OCI-LY3 (cell line): ENCODE results near the gene TNFRSF8.
A peak's percentile ranks its signal among the peaks of the same experiment; 100 is the strongest.

Experiments
- H2AFZ ChIP-seq: fragments of 200-600, 300-600 bp; shearing (Covaris generic); 2 replicates; pipeline ENCODE4 v1.6.0; 2014; ENCODE audit warnings: antibody characterized with exemption, low read depth, low read length
- H3K27ac ChIP-seq: fragments of 200-600, 300-600 bp; sonication (generic); 2 replicates; pipeline ENCODE4 v1.5.1; 2014; ENCODE audit warnings: mild to moderate bottlenecking, low read length, moderate library complexity, mixed read lengths
- H3K27me3 ChIP-seq: fragments of 200-600, 300-600 bp; sonication (generic); 2 replicates; pipeline ENCODE4 v1.6.1; 2014; ENCODE audit warnings: low read depth, low read length, mixed read lengths
- H3K36me3 ChIP-seq: fragments of 200-600, 300-600 bp; sonication (generic); replicated peaks from 2 replicates; pipeline ENCODE3; 2014; ENCODE audit warnings: low read depth, low read length, mixed read lengths
- H3K4me1 ChIP-seq: fragments of 300-600, 200-600 bp; sonication (generic); 2 replicates; pipeline ENCODE4 v1.6.1; 2014; ENCODE audit warnings: low read length, mixed read lengths
- H3K4me2 ChIP-seq: fragments of 200-600, 300-600 bp; sonication (generic); 2 replicates; pipeline ENCODE4 v1.6.1; 2014; ENCODE audit warnings: low read length, mixed read lengths
- H3K4me3 ChIP-seq: fragments of 300-600, 200-600 bp; sonication (generic); 2 replicates; pipeline ENCODE4 v1.5.1; 2014; ENCODE audit warnings: antibody characterized with exemption, mild to moderate bottlenecking, low read length, moderate library complexity
- H3K79me2 ChIP-seq: fragments of 300-600, 200-600 bp; shearing (Covaris generic); 2 replicates; pipeline ENCODE4 v1.6.1; 2014; ENCODE audit warnings: mild to moderate bottlenecking, low read length, mixed read lengths
- H3K9ac ChIP-seq: fragments of 300-600, 200-600 bp; shearing (Covaris generic); 2 replicates; pipeline ENCODE4 v1.6.0; 2014; ENCODE audit warnings: mild to moderate bottlenecking, low read length, moderate library complexity
- H3K9me3 ChIP-seq: fragments of 200-600, 300-600 bp; shearing (Covaris generic); 2 replicates; pipeline ENCODE4 v1.6.1; 2014; ENCODE audit warnings: low read length, mixed read lengths; ENCODE audit not compliant: insufficient read depth
- H4K20me1 ChIP-seq: fragments of 200-600, 300-600 bp; sonication (generic); 2 replicates; pipeline ENCODE4 v1.6.1; 2016; ENCODE audit warnings: low read length, mixed read lengths; ENCODE audit not compliant: insufficient read depth
- EZH2phosphoT487 ChIP-seq: fragments of 200-600 bp; shearing (Covaris generic); IDR thresholded peaks from 2 replicates; pipeline ENCODE4 v1.6.1; 2018; ENCODE audit warnings: antibody characterized with exemption, mixed run types, low read depth
- TF ChIP-seq, protein P1 (sequence below): fragments of 200-600, 300-600 bp; sonication (generic); IDR thresholded peaks from 2 replicates; pipeline ENCODE4 v1.5.1; 2014; ENCODE audit warnings: antibody characterized with exemption, low read length, low read depth

Gene TNFRSF8

DNA sequence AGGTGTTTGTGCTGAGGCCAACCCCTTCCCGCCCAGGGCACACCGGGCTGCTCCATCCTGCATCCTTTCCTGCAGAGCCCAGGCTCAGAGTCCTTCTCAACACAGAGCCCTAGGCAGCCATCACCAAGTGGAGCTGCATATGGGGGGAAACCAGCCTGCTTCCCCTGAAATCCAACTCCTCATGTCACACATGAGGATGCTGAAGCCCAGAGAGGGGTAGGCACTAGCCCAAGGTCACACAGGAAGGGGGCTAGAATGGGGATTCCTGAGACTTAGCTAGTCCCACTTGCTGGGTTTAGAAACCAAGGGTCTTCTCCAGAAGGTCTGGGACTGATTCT lies 98.2 kb downstream of the TNFRSF8 start:
- Histone ChIP-seq H3K27me3 (no peaks in the 10 kb centered on the region), H3K4me1 (peaks cover 98% of the 10 kb centered on the region), H4K20me1 (no peaks in the 10 kb centered on the region), H3K36me3 (no peaks in the 10 kb centered on the region), H3K4me3 (peak overlapping the region; percentile 21; the same call in 1 of the 2 replicates), H3K4me2 (peak overlapping the region; percentile 82), H3K79me2 (no peaks in the 10 kb centered on the region), H3K27ac (peak overlapping the region; percentile 98), H2AFZ (no peak overlapping the region), H3K9ac (peak overlapping the region; percentile 78), H3K9me3 (no peaks in the 10 kb centered on the region)
- TF ChIP-seq EZH2phosphoT487: no peak
- TF ChIP-seq, protein P1, sequence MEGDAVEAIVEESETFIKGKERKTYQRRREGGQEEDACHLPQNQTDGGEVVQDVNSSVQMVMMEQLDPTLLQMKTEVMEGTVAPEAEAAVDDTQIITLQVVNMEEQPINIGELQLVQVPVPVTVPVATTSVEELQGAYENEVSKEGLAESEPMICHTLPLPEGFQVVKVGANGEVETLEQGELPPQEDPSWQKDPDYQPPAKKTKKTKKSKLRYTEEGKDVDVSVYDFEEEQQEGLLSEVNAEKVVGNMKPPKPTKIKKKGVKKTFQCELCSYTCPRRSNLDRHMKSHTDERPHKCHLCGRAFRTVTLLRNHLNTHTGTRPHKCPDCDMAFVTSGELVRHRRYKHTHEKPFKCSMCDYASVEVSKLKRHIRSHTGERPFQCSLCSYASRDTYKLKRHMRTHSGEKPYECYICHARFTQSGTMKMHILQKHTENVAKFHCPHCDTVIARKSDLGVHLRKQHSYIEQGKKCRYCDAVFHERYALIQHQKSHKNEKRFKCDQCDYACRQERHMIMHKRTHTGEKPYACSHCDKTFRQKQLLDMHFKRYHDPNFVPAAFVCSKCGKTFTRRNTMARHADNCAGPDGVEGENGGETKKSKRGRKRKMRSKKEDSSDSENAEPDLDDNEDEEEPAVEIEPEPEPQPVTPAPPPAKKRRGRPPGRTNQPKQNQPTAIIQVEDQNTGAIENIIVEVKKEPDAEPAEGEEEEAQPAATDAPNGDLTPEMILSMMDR: no peak

DNA sequence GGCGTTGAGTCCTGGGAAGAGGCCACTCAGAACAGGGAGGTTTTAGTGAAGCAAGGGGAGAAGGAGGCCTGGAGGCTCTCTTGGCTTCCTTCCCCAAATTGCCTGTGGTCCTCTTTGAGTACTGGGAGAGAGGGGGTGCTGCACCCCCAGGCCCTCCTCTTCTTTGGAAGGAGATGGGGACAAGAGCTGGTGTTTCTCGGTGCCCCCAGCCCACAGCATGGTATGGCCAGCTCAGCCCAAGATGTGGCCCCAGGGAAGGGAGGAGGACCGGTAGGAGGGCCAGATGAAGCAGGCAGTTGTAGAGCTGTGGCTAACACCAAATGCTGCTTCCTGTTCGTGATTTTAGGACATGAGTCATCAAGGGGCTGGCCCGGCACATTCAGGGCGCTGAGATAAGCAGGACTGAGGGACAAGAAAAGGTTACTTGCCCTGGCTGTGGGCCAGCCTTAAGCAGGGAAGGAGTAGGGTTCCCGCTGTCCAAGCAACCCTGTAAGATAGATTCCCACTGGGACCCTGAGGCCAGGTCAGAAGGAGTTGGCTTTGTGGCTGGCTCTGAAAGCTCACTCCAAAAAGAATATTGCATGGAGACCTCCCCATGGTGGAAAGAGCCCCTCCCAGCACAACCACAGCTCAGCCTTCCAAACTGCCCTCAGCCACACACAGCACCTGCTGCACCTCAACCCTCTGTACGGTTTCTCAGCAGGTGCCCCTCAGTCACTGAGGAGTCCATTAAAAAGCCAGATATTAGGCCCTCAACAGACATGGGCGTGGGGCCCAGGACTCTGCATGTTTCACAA lies 98.8 kb downstream of the TNFRSF8 start:
- Histone ChIP-seq H3K79me2 (peaks cover 4% of the 10 kb centered on the region), H3K27me3 (no peaks in the 10 kb centered on the region), H3K4me2 (peak overlapping the region; percentile 82), H3K4me3 (peak overlapping the region; percentile 42), H2AFZ (no peak overlapping the region), H3K9ac (peak overlapping the region; percentile 78), H3K27ac (peak overlapping the region; percentile 98), H3K9me3 (no peaks in the 10 kb centered on the region), H4K20me1 (no peaks in the 10 kb centered on the region), H3K4me1 (peaks cover 92% of the 10 kb centered on the region), H3K36me3 (no peaks in the 10 kb centered on the region)
- TF ChIP-seq, protein P1: no peak
- TF ChIP-seq EZH2phosphoT487: no peak

DNA sequence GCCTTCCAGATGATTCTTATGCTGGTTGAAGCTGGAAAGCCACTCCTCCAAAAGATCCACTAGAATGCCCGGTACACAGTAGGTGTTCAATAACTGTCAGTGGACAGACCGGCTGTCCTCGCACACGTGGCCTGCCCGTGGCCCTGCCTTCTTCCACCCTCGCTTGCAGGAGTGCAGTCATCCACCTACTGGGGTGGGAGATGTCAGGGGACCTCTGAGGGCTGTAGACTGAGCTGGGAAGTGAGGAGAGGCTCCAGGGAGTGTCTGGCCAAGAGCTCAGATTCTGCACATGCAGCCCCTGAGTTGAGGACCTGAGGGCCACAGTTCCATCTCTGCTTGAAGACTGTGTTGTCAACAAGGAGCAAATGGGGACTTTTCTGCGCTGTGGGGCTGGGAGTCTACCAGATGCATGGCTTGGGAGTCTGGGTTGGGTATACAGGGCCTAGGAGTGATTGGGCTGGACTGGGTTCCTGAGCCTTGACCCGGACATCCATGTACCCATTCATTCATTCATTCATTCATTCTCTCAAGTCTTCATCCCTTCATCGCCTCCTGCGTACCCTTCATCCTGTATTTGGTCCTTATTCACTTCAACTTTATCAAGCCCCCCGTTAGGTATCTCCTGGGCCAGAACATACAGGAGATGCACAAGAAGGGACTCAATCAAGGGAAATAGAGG lies 99.5 kb downstream of the TNFRSF8 start:
- Histone ChIP-seq H3K9me3 (no peaks in the 10 kb centered on the region), H3K4me3 (peak overlapping the region; percentile 42; the same call in 1 of the 2 replicates), H4K20me1 (peaks cover 2% of the 10 kb centered on the region; the same call in 1 of the 2 replicates), H3K79me2 (peaks cover 11% of the 10 kb centered on the region), H3K27ac (peak overlapping the region; percentile 98), H3K27me3 (no peaks in the 10 kb centered on the region), H3K9ac (peak overlapping the region; percentile 78), H3K4me1 (peaks cover 86% of the 10 kb centered on the region), H3K36me3 (no peaks in the 10 kb centered on the region), H3K4me2 (peak overlapping the region; percentile 82), H2AFZ (no peak overlapping the region)
- TF ChIP-seq, protein P1: no peak

DNA sequence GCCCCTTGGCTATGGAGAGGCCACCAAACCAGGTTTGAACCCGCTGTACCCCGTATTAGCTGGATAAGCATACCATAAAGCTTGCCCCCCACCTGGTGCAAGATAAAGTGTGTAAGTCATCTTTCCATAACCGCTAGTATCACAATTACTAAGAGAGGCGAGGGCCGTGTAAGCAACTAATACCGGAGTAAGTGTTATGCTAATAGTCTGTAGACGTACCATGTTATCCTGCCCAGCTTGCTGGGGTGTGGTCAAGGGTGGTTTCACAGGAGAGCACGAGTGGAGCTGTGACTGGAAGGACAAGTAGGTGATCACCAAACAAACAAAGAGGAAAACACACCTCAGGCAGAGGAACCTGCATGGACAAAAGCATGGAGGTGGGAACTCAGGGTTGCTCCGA lies 100.1 kb downstream of the TNFRSF8 start:
- peak overlapping the region; percentile 78 for H3K9ac ChIP-seq

More for the DNA sequence above, 100.1 kb downstream of the TNFRSF8 start:
- Histone ChIP-seq H3K4me1 (peaks cover 83% of the 10 kb centered on the region), H3K27ac (peak overlapping the region; percentile 98), H3K27me3 (no peaks in the 10 kb centered on the region), H3K36me3 (peaks cover 5% of the 10 kb centered on the region), H3K4me2 (peak overlapping the region; percentile 82), H2AFZ (no peak overlapping the region), H4K20me1 (peaks cover 8% of the 10 kb centered on the region), H3K9me3 (no peaks in the 10 kb centered on the region), H3K79me2 (peaks cover 17% of the 10 kb centered on the region), H3K4me3 (peak overlapping the region; percentile 59)
- TF ChIP-seq, protein P1: no peak
- no peak for TF ChIP-seq EZH2phosphoT487
